Peyer's patch (tissue), 4 donors: ENCODE results near the gene RANBP1. TPM values are rescaled to one million over a fixed set of nuclear protein-coding genes. Genes with fewer than 3 reads are reported as not detected.

Experiments
- DNase-seq, 3 donors: peaks; one replicate each; pipeline ENCODE4 v3.0.0-alpha.2; 2017 to 2019
- H3K27ac ChIP-seq, 4 donors: fragments of 200-600 bp; sonication (generic); one replicate each; pipeline ENCODE4 v1.5.1; 2016 to 2019
- H3K27me3 ChIP-seq, 2 donors: fragments of 200-600 bp; sonication (generic); one replicate each; pipeline ENCODE4 v1.5.1; 2019
- H3K36me3 ChIP-seq, 3 donors: fragments of 200-600 bp; sonication (generic); one replicate each; pipeline ENCODE4 v1.5.1; 2016 to 2019
- H3K4me1 ChIP-seq, 4 donors: fragments of 200-600 bp; sonication (generic); one replicate each; pipeline ENCODE4 v1.5.1; 2016 to 2019
- H3K4me3 ChIP-seq, 4 donors: fragments of 200-600 bp; sonication (generic); 1 replicate in 3 of 4; 2 replicates in 1 of 4; pipeline ENCODE4 v1.5.1; 2016 to 2019; ENCODE audit warnings: mild to moderate bottlenecking in 1 of 4
- H3K9me3 ChIP-seq, 4 donors: fragments of 200-600 bp; sonication (generic); one replicate each; pipeline ENCODE4 v1.5.1; 2016 to 2019; ENCODE audit warnings: mild to moderate bottlenecking in 1 of 4
- POLR2A ChIP-seq, 2 donors: fragments of 450-650 bp; IDR thresholded peaks; one replicate each; pipeline ENCODE4 v1.5.1; 2017; ENCODE audit warnings: antibody characterized with exemption in 2 of 2, mild to moderate bottlenecking in 2 of 2, moderate library complexity in 2 of 2
- total RNA-seq, 4 donors: library from RNA; depleted of rRNA; stranded (reverse); fragments of >200 nt; gene quantifications; one replicate each; pipeline ENCODE4 v1.1.0, GENCODE V29; 2016
- TF ChIP-seq, protein P1 (sequence below), 6 experiments: fragments of 450-650 bp in 4 of 6; fragments of 200-600 bp in 2 of 6; sonication (generic) in 1 of 6; IDR thresholded peaks; one replicate each; pipeline ENCODE4 v1.5.1; 2017 to 2019; ENCODE audit warnings: antibody characterized with exemption in 6 of 6, mild to moderate bottlenecking in 3 of 6, moderate library complexity in 1 of 6

RANBP1 gene
- total RNA-seq, 4 donors from 2014 or later, result 103 to 203 (median 163) TPM

DNA sequence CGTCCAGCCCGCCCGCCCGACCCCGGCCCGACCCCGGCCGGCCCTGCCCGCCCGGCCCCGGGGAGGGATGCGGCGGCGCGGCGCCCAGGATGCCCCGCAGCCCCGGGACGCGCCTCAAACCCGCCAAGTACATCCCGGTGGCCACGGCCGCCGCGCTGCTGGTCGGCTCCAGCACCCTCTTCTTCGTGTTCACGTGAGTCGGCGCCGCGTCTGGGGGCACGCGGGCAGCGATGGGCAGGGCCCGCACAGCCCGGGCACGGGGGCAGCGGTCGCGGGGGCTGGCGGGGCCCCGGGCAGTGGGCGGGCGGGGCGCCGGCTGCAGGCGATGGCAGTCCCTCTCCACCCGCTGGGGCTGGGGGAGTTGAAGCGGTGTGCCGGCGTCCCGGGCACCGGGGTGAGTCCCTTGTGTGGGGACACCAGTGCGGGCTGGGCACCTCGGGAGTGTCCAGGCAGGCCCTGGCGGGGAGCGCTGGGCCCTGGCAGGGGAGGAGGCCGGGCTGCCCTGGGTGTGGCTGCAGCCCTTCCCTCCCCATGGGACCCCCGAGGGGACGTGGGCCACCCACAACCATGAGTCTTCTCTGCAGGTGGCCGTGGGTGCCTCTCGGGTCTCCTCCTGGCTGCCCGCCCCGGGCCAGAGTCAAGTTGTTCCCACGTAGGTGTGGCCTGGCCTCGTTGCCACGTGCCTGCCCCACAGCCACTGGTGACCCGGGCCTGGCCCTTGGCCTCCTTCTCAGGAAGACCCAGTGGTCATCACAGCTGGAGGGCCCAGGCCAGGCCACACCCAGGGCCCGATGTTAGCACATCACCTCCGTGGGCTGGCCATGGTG lies 16.2 kb downstream of the RANBP1 start:
- Histone ChIP-seq H3K36me3 (peaks cover 0 to 6% (median 0%) of the 10 kb centered on the region in 3 donors), H3K4me1 (peaks cover 0 to 39% (median 24%) of the 10 kb centered on the region in 4 donors), H3K27me3 (no peaks in the 10 kb centered on the region), H3K9me3 (no peaks in the 10 kb centered on the region), H3K4me3 (peak overlapping the region; percentile 92 to 100 (median 95)), H3K27ac (peak overlapping the region in 3 of 4 donors; percentile 70 to 93 (median 74))
- TF ChIP-seq, protein P1, sequence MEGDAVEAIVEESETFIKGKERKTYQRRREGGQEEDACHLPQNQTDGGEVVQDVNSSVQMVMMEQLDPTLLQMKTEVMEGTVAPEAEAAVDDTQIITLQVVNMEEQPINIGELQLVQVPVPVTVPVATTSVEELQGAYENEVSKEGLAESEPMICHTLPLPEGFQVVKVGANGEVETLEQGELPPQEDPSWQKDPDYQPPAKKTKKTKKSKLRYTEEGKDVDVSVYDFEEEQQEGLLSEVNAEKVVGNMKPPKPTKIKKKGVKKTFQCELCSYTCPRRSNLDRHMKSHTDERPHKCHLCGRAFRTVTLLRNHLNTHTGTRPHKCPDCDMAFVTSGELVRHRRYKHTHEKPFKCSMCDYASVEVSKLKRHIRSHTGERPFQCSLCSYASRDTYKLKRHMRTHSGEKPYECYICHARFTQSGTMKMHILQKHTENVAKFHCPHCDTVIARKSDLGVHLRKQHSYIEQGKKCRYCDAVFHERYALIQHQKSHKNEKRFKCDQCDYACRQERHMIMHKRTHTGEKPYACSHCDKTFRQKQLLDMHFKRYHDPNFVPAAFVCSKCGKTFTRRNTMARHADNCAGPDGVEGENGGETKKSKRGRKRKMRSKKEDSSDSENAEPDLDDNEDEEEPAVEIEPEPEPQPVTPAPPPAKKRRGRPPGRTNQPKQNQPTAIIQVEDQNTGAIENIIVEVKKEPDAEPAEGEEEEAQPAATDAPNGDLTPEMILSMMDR (IDR thresholded peaks at IDR 0.05), result no peak
- no peak for TF ChIP-seq POLR2A (IDR thresholded peaks at IDR 0.05)
- peak; percentile 24 to 65 (median 60) for DNase-seq

DNA sequence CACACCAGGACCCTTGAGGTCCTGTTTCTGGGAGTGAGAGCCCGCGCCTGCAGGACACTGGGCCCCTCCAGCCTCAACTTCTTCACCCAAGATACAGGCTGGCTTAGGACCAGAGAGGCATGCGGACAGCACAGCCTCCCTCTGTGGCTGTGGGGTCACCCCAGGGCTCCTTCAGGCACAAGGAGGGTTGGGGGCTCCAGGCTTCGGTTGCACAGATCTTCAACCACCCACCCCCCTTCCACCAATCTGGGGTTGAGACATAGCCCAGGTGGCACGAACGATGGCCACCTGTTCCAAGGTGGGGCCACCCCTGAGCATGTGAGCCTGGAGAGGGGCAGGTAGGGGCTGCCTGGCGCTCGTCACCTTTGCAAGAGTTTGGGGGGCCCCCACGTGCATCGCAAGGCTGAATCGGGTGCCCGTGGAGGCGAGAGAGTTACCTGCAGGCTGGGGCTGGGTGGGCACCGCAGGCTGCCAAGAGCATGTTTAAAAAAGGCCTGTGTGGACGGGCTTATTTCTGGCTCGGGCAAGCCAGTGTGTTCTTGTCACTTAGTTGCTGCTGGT lies 16.9 kb downstream of the RANBP1 start:
- no peak for TF ChIP-seq POLR2A (IDR thresholded peaks at IDR 0.05)
- TF ChIP-seq, protein P1 (IDR thresholded peaks at IDR 0.05), result no peak

DNA sequence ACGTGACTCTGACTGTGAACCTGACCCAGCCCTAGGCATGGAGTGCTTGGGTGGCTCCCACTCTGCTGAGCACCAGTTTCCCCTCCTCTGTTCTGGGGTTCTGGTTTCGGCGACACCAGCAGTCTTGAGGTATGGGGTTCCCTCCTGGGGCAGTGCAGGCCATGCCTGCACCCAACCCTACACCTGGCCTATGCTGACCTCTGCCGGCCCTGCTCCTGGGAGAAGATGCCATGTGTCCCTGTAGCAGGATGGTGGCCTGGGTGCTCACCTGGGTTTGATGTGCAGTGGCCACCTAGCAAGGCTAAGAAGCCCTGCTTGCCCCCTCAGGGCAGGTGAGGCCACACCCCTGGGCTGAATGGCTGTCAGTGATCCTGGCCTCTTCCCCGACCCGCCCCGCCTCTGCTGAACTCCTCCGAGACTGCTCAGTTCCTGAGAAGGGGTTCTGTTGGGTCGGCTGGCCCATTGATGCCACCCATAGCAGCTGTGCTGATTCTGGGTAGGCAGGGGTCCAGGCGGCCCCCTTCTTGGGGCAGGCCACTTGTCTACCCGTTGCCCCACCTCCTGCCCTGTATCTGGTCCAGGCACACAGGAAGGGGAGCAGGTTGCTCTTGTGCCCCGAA lies 18.1 kb downstream of the RANBP1 start:
- Histone ChIP-seq H3K9me3 (no peaks in the 10 kb centered on the region), H3K36me3 (no peaks in the 10 kb centered on the region), H3K27ac (no peak overlapping the region), H3K27me3 (no peaks in the 10 kb centered on the region), H3K4me3 (no peak overlapping the region), H3K4me1 (peaks cover 0 to 49% (median 24%) of the 10 kb centered on the region in 4 donors)
- TF ChIP-seq POLR2A (IDR thresholded peaks at IDR 0.05), result no peak
- DNase-seq, result no peak

More for the DNA sequence above, 16.9 kb downstream of the RANBP1 start:
- Histone ChIP-seq H3K27me3 (no peaks in the 10 kb centered on the region), H3K27ac (peak overlapping the region in 1 of 4 donors; percentile 74), H3K36me3 (no peaks in the 10 kb centered on the region), H3K4me3 (peak overlapping the region; percentile 92 to 100 (median 95)), H3K4me1 (peaks cover 0 to 46% (median 24%) of the 10 kb centered on the region in 4 donors), H3K9me3 (no peaks in the 10 kb centered on the region)
- DNase-seq, result no peak

- TF ChIP-seq, protein P1 (IDR thresholded peaks at IDR 0.05), result no peak
- no peak for TF ChIP-seq POLR2A (IDR thresholded peaks at IDR 0.05)
- Histone ChIP-seq H3K4me1 (peaks cover 0 to 46% (median 20%) of the 10 kb centered on the region in 4 donors), H3K4me3 (no peak overlapping the region), H3K9me3 (no peaks in the 10 kb centered on the region), H3K27ac (no peak overlapping the region), H3K36me3 (peaks cover 0 to 7% (median 0%) of the 10 kb centered on the region in 3 donors), H3K27me3 (no peaks in the 10 kb centered on the region)
- DNase-seq, result no peak
Measured at GRCh38 chr22:20135265-20135664, 19.4 kb downstream of the RANBP1 start.

- Histone ChIP-seq H3K27ac (no peak overlapping the region), H3K36me3 (peaks cover 0 to 8% (median 0%) of the 10 kb centered on the region in 3 donors), H3K4me3 (no peak overlapping the region), H3K9me3 (no peaks in the 10 kb centered on the region), H3K27me3 (no peaks in the 10 kb centered on the region), H3K4me1 (peaks cover 0 to 39% (median 16%) of the 10 kb centered on the region in 4 donors)
- no peak for TF ChIP-seq POLR2A (IDR thresholded peaks at IDR 0.05)
- TF ChIP-seq, protein P1 (IDR thresholded peaks at IDR 0.05), result no peak
- no peak for DNase-seq
Measured at GRCh38 chr22:20135806-20136602, 20.1 kb downstream of the RANBP1 start.
